Measurements from ENCODE around the gene ZCCHC10. TPM values are rescaled to one million over a fixed set of nuclear protein-coding genes. Genes with fewer than 3 reads are reported as not detected.
"Not testable (repeated sequence)": the region's sequence is repeated elsewhere in the genome, so short reads cannot be mapped to it uniquely, and the experiment has no call there.

Gene ZCCHC10
- total and polyA plus RNA-seq, 10 of the 15 experiments (the other 5 are each of a cell fraction or from before 2014, with no cell fraction given), result 16.8 to 117 (median 53.5) TPM

- BruUV-seq (replicated peaks), result no TSS peak
- SMC1A ChIA-PET (ENCODE audit: uncharacterized antibody, unreplicated experiment), result no interaction called here
- no peak overlapping the region for H2AFZ ChIP-seq (ENCODE audit: control insufficient read depth, low read depth, low read length)
- TF ChIP-seq SRF (IDR thresholded peaks at IDR 0.05; ENCODE audit: low read depth in 2 of 2, low read length in 2 of 2), result no peak
- TF ChIP-seq KLF5 (IDR thresholded peaks at IDR 0.05; ENCODE audit: partially characterized antibody), result no peak
- TF ChIP-seq PRDM15 (CRISPR knock-in tag; IDR thresholded peaks at IDR 0.05), result no peak
- no peak for TF ChIP-seq MYC (IDR thresholded peaks at IDR 0.05; ENCODE audit: insufficient read depth, insufficient read length, insufficient replicate concordance, low read length, severe bottlenecking)
- TF ChIP-seq MLLT1 (IDR thresholded peaks at IDR 0.05), result no peak
- H3K9me3 ChIP-seq (replicated peaks; ENCODE audit: control insufficient read depth, insufficient read depth, low read length), result no peaks in the 10 kb centered on the region
- RAD21 ChIA-PET (ENCODE audit: unreplicated experiment), result interaction anchor here (0.7 kb wide), 1 partner anchor 131 kb away, joined by 4 read pairs; no protein-coding TSS in a partner anchor
- H3K9ac ChIP-seq (ENCODE audit: control insufficient read depth, insufficient read depth, low read length), result no peak overlapping the region
- no peak for ATAC-seq
- no peaks in the 10 kb centered on the region for H4K20me1 ChIP-seq (ENCODE audit: control insufficient read depth, insufficient read depth)
- H3K27ac ChIP-seq (ENCODE audit: control insufficient read depth, insufficient read depth), result no peak overlapping the region
- H3K4me1 ChIP-seq (ENCODE audit: control insufficient read depth, insufficient read depth, low read length), result no peaks in the 10 kb centered on the region
- in situ Hi-C loops (cut with MboI) (no loop called here), intact Hi-C loops (cut with micrococcal nuclease; ENCODE audit: unreplicated experiment) (no loop called here)
- no peak overlapping the region for H3K4me2 ChIP-seq (ENCODE audit: control insufficient read depth, insufficient read depth)
- POLR2A ChIA-PET, result interaction anchor here (0.7 kb wide), 1 partner anchor 310 kb away, joined by 5 read pairs; no protein-coding TSS in a partner anchor
- H3K79me2 ChIP-seq (ENCODE audit: control insufficient read depth, insufficient read depth, low read length), result no peaks in the 10 kb centered on the region
- no peak for FAIRE-seq
- peaks cover 0 to 4% of the 10 kb centered on the region in 2 experiments; a peak in 1 of 4 replicates for H3K36me3 ChIP-seq (ENCODE audit: control insufficient read depth in 2 of 2, insufficient read depth in 2 of 2, low read length in 1 of 2)
- DNase-seq (ENCODE audit: low read depth, low spot score), result no peak
- WGBS (ENCODE audit: insufficient coverage, insufficient replicate concordance, low lambda C conversion rate, missing lambda C conversion rate), result 46% methylated on average over 1 of the region's 1 CpG
- no peak overlapping the region for H3K4me3 ChIP-seq
- no peaks in the 10 kb centered on the region for H3K27me3 ChIP-seq (replicated peaks in 1 of 2; ENCODE audit: control insufficient read depth in 2 of 2, insufficient read depth in 2 of 2, low read length in 1 of 2)
- CTCF ChIA-PET, result interaction anchor here (1.4 kb wide), 1 partner anchor 10 kb away, joined by 3 read pairs; no protein-coding TSS in a partner anchor
Measured at GRCh38 chr5:133015466-133015865, 10.9 kb downstream of the ZCCHC10 start.

- H2AFZ ChIP-seq (ENCODE audit: control insufficient read depth, low read depth, low read length); H3K27ac ChIP-seq (ENCODE audit: control insufficient read depth, insufficient read depth); H3K4me1 ChIP-seq (ENCODE audit: control insufficient read depth, insufficient read depth, low read length); intact Hi-C loops (cut with micrococcal nuclease; ENCODE audit: unreplicated experiment); ATAC-seq; H3K9me3 ChIP-seq (replicated peaks; ENCODE audit: control insufficient read depth, insufficient read depth, low read length); in situ Hi-C loops (cut with MboI); H3K36me3 ChIP-seq (ENCODE audit: control insufficient read depth in 2 of 2, insufficient read depth in 2 of 2, low read length in 1 of 2); H3K9ac ChIP-seq (ENCODE audit: control insufficient read depth, insufficient read depth, low read length); H3K4me3 ChIP-seq; BruUV-seq (replicated peaks); CTCF ChIA-PET; H3K79me2 ChIP-seq (ENCODE audit: control insufficient read depth, insufficient read depth, low read length); H4K20me1 ChIP-seq (ENCODE audit: control insufficient read depth, insufficient read depth); H3K4me2 ChIP-seq (ENCODE audit: control insufficient read depth, insufficient read depth); DNase-seq (ENCODE audit: low read depth, low spot score); H3K27me3 ChIP-seq (replicated peaks in 1 of 2; ENCODE audit: control insufficient read depth in 2 of 2, insufficient read depth in 2 of 2, low read length in 1 of 2); FAIRE-seq: not testable (repeated sequence)
- RAD21 ChIA-PET (ENCODE audit: unreplicated experiment), result interaction anchor here (0.7 kb wide), 1 partner anchor 96 kb away, joined by 4 read pairs; no protein-coding TSS in a partner anchor
- SMC1A ChIA-PET (ENCODE audit: uncharacterized antibody, unreplicated experiment), result interaction anchor here (0.6 kb wide), 1 partner anchor 17 kb away, joined by 4 read pairs; no protein-coding TSS in a partner anchor
- POLR2A ChIA-PET, result interaction anchor here (0.6 to 0.7 kb wide), 3 partner anchors 100 to 250 kb away, joined by 3 to 8 read pairs (median 5); no protein-coding TSS in a partner anchor
- WGBS (ENCODE audit: insufficient coverage, insufficient replicate concordance, low lambda C conversion rate, missing lambda C conversion rate), result 92% methylated on average over 3 of the region's 6 CpGs
Measured at GRCh38 chr5:133008455-133008854, 17.9 kb downstream of the ZCCHC10 start.
